Mesenchymal stem cell (in vitro differentiated cells and primary cell): ENCODE results near the gene DPYSL5.

Experiments
- DNase-seq: peaks from one replicate; pipeline ENCODE4 v3.0.0-alpha.2; 2013
- H2AFZ ChIP-seq: one replicate; pipeline ENCODE4 v1.6.1; 2013; ENCODE audit warnings: low read depth, mild to moderate bottlenecking, control low read depth, inconsistent platforms, low read length, moderate library complexity
- H2AK5ac ChIP-seq: 2 replicates; pipeline ENCODE4 v1.6.1; 2013; ENCODE audit warnings: low read length, moderate library complexity, mild to moderate bottlenecking, inconsistent platforms; ENCODE audit not compliant: severe bottlenecking
- H2BK120ac ChIP-seq: one replicate; pipeline ENCODE4 v1.6.1; 2013; ENCODE audit warnings: low read depth, mild to moderate bottlenecking, inconsistent platforms, low read length, moderate library complexity
- H2BK12ac ChIP-seq, 2 experiments: one replicate each; pipeline ENCODE4 v1.6.1; 2013; ENCODE audit warnings: inconsistent platforms in 2 of 2, low read length in 2 of 2, mild to moderate bottlenecking in 2 of 2, moderate library complexity in 2 of 2, control low read depth in 1 of 2
- H2BK15ac ChIP-seq: one replicate; pipeline ENCODE4 v1.6.1; 2013; ENCODE audit warnings: mild to moderate bottlenecking, low read depth, inconsistent platforms; ENCODE audit not compliant: poor library complexity, severe bottlenecking
- H2BK5ac ChIP-seq: 2 replicates; pipeline ENCODE4 v1.6.1; 2013; ENCODE audit warnings: low read depth, mild to moderate bottlenecking, low read length, control low read depth, inconsistent platforms; ENCODE audit not compliant: poor library complexity, severe bottlenecking
- H3K14ac ChIP-seq, 2 experiments: one replicate each; pipeline ENCODE4 v1.6.1; 2013; ENCODE audit warnings: inconsistent platforms in 2 of 2, low read length in 2 of 2, control low read depth in 1 of 2, mild to moderate bottlenecking in 1 of 2, moderate library complexity in 1 of 2
- H3K18ac ChIP-seq, 2 experiments: one replicate each; pipeline ENCODE4 v1.6.1; 2013; ENCODE audit warnings: inconsistent platforms in 2 of 2, low read length in 2 of 2, control low read depth in 1 of 2, low read depth in 1 of 2, mild to moderate bottlenecking in 1 of 2
- H3K23ac ChIP-seq, 2 experiments: one replicate each; pipeline ENCODE4 v1.6.1; 2013; ENCODE audit warnings: inconsistent platforms in 2 of 2, low read length in 2 of 2, mild to moderate bottlenecking in 2 of 2, moderate library complexity in 2 of 2, control low read depth in 1 of 2
- H3K27ac ChIP-seq: 2 replicates; pipeline ENCODE4 v1.5.1; 2013; ENCODE audit warnings: mild to moderate bottlenecking, moderate library complexity, low read length, control low read depth, inconsistent platforms; ENCODE audit not compliant: poor library complexity, severe bottlenecking
- H3K27me3 ChIP-seq, 2 experiments: 2 replicates each; pipeline versions ENCODE4 v1.6.1 to v1.7.0; 2013; ENCODE audit warnings: low read length in 2 of 2, mild to moderate bottlenecking in 2 of 2, moderate library complexity in 2 of 2, control low read depth in 1 of 2, inconsistent platforms in 1 of 2; ENCODE audit not compliant: control insufficient read depth in 1 of 2, insufficient read depth in 1 of 2
- H3K36me3 ChIP-seq, 2 experiments: 2 replicates each; pipeline versions ENCODE4 v1.6.1 to v1.7.0; 2013; ENCODE audit warnings: low read length in 2 of 2, control low read depth in 1 of 2, inconsistent platforms in 1 of 2, low read depth in 1 of 2, mild to moderate bottlenecking in 1 of 2; ENCODE audit not compliant: insufficient read depth in 2 of 2, control insufficient read depth in 1 of 2
- H3K4ac ChIP-seq, 2 experiments: one replicate each; pipeline ENCODE4 v1.6.1; 2013; ENCODE audit warnings: inconsistent platforms in 2 of 2, low read length in 2 of 2, mild to moderate bottlenecking in 2 of 2, moderate library complexity in 2 of 2, control low read depth in 1 of 2, low read depth in 1 of 2
- H3K4me1 ChIP-seq: 2 replicates; pipeline ENCODE4 v1.6.1; 2013; ENCODE audit warnings: low read depth, low read length, control low read depth; ENCODE audit not compliant: control insufficient read depth, insufficient read depth
- H3K4me2 ChIP-seq: 2 replicates; pipeline ENCODE4 v1.6.1; 2013; ENCODE audit warnings: low read length, mild to moderate bottlenecking, inconsistent platforms; ENCODE audit not compliant: poor library complexity, severe bottlenecking
- H3K4me3 ChIP-seq, 2 experiments: 2 replicates each; pipeline versions ENCODE4 v1.5.1 to v1.7.0; 2013; ENCODE audit warnings: low read length in 2 of 2, mild to moderate bottlenecking in 2 of 2, control low read depth in 1 of 2, low read depth in 1 of 2; ENCODE audit not compliant: insufficient read depth in 1 of 2
- H3K79me1 ChIP-seq: replicated peaks from 2 replicates; pipeline ENCODE4 v1.6.1; 2013; ENCODE audit warnings: mild to moderate bottlenecking, control low read depth, low read length, inconsistent platforms; ENCODE audit not compliant: poor library complexity, severe bottlenecking
- H3K9ac ChIP-seq: 2 replicates; pipeline ENCODE4 v1.7.0; 2013; ENCODE audit warnings: mild to moderate bottlenecking, low read length, moderate library complexity
- H3K9me3 ChIP-seq: 2 replicates; pipeline ENCODE4 v1.7.0; 2013; ENCODE audit warnings: mild to moderate bottlenecking, low read length; ENCODE audit not compliant: control insufficient read depth
- H4K8ac ChIP-seq: one replicate; pipeline ENCODE4 v1.6.1; 2013; ENCODE audit warnings: inconsistent platforms, mild to moderate bottlenecking, low read length, moderate library complexity
- H4K91ac ChIP-seq: one replicate; pipeline ENCODE4 v1.6.1; 2013; ENCODE audit warnings: mild to moderate bottlenecking, low read length, inconsistent platforms
- WGBS: methylation state at CpG from one replicate; pipeline ENCODE4 v1.1.7; 2013; ENCODE audit warnings: mixed read lengths; 5-methylcytosine and 5-hydroxymethylcytosine counted together

DPYSL5 gene

DNA sequence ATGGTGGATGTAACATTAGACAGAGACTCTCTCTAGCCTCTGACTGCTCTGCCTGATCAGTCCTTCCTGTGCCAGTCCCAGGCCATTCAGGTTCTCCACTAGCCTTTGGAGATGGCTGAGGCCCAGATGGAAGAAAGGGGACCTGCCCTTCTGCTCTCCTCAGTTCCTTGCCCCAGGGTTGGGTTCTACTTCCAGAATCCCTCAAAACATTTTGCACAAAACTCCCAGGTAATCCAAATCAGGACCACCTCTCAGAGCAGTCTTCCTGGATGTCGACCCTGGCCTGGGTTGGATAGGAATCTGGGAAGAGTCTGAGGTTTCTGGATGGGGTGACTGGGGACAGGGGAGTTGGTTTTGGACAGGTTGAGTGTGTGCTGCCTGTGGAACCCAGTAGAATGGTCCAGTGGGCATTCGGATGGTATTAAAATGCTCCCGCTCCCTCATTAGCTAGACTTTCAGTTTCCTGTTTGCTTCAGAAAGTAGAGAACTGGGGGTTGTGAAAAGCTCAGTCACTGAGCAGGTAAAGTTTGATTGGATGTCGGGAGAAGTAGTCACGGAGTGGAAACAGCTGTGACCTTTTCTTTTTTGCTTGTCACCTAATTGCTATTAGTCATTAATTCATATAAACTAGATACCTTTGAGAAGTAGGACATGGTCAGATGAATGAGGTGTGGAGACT lies 37.9 kb downstream of the DPYSL5 start:
- Histone ChIP-seq H3K4me2 (no peak overlapping the region), H2BK15ac (no peak overlapping the region), H3K23ac (no peak overlapping the region), H2BK12ac (no peak overlapping the region), H3K14ac (no peak overlapping the region), H3K18ac (no peak overlapping the region), H3K79me1 (no peaks in the 10 kb centered on the region), H3K4me3 (no peak overlapping the region), H4K91ac (no peak overlapping the region), H2BK5ac (no peak overlapping the region), H3K27me3 (peaks cover 49 to 78% of the 10 kb centered on the region in 2 experiments), H4K8ac (no peak overlapping the region), H3K4me1 (no peaks in the 10 kb centered on the region), H3K4ac (no peak overlapping the region), H2AFZ (no peak overlapping the region), H2AK5ac (no peak overlapping the region), H3K9me3 (no peaks in the 10 kb centered on the region), H3K27ac (no peak overlapping the region), H3K36me3 (no peaks in the 10 kb centered on the region), H2BK120ac (no peak overlapping the region), H3K9ac (no peak overlapping the region)
- DNase-seq = no peak
- WGBS = 81% methylated on average over 3 of the region's 5 CpGs

DNA sequence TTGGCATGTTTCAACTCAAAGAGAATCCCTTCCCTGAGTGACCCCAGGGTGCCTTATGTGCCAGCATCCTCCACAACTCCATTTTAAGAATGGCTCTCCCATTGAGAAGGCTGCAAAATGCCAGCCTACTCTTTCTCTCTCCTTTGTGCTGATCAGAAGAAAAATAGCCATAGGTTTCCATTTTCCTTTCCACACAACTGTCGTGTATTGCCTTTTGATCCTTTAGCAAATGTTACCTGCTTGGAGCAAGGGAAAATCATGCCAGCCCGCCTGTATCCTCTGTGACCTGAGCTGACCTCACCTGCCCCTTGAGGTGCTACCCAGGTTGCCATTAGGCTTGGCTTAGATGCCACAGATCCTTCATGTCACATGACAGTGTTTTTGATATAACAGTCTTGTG lies 38.8 kb downstream of the DPYSL5 start:
- Histone ChIP-seq H3K27ac (no peak overlapping the region), H2BK5ac (no peak overlapping the region), H2AFZ (no peak overlapping the region), H2BK15ac (no peak overlapping the region), H3K4me3 (no peak overlapping the region), H3K36me3 (no peaks in the 10 kb centered on the region), H4K8ac (no peak overlapping the region), H3K9ac (no peak overlapping the region), H2AK5ac (no peak overlapping the region), H3K18ac (no peak overlapping the region), H3K4me1 (no peaks in the 10 kb centered on the region), H3K14ac (no peak overlapping the region), H3K4ac (no peak overlapping the region), H3K4me2 (no peak overlapping the region), H2BK120ac (no peak overlapping the region), H4K91ac (no peak overlapping the region), H3K9me3 (no peaks in the 10 kb centered on the region), H3K23ac (no peak overlapping the region), H3K27me3 (peaks cover 48 to 77% of the 10 kb centered on the region in 2 experiments), H2BK12ac (no peak overlapping the region), H3K79me1 (no peaks in the 10 kb centered on the region)
- DNase-seq = no peak
- 78% methylated on average over 2 of the region's 2 CpGs for WGBS

DNA sequence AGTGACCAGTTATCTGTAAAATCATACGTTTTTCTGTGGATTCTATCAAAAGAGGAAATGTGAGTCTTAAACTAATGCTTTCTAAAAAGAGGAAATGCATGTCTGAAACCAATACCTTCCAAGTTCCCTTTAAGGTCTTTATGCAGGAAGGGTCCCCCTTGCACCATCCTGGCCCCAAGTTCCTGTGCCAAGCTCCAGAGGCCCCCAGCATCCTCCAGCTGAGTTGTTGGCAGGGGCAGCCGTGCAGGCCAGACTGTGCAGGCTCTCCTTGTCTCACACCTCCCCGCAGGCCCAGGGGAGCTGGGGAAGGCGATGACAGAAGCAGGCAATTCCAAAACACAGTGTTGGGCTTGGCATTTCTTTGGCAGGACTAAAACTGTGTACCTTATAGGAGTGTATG lies 39.2 kb downstream of the DPYSL5 start:
- no peak overlapping the region for H4K91ac ChIP-seq
- H3K27ac ChIP-seq = no peak overlapping the region
- H3K9ac ChIP-seq = no peak overlapping the region
- H3K36me3 ChIP-seq = no peaks in the 10 kb centered on the region
- H3K4me3 ChIP-seq = no peak overlapping the region
- no peaks in the 10 kb centered on the region for H3K4me1 ChIP-seq
- peaks cover 48 to 80% of the 10 kb centered on the region in 2 experiments for H3K27me3 ChIP-seq
- no peak overlapping the region for H3K4ac ChIP-seq
- H2BK120ac ChIP-seq = no peak overlapping the region
- no peak for DNase-seq
- no peaks in the 10 kb centered on the region for H3K9me3 ChIP-seq
- no peaks in the 10 kb centered on the region for H3K79me1 ChIP-seq
- no peak overlapping the region for H3K4me2 ChIP-seq
- no peak overlapping the region for H2AK5ac ChIP-seq
- no peak overlapping the region for H3K14ac ChIP-seq
- 75% methylated on average over 3 of the region's 4 CpGs for WGBS
- H2BK15ac ChIP-seq = no peak overlapping the region
- H2BK12ac ChIP-seq = no peak overlapping the region
- no peak overlapping the region for H4K8ac ChIP-seq
- no peak overlapping the region for H3K23ac ChIP-seq
- no peak overlapping the region for H2BK5ac ChIP-seq
- no peak overlapping the region for H2AFZ ChIP-seq
- H3K18ac ChIP-seq = no peak overlapping the region

DNA sequence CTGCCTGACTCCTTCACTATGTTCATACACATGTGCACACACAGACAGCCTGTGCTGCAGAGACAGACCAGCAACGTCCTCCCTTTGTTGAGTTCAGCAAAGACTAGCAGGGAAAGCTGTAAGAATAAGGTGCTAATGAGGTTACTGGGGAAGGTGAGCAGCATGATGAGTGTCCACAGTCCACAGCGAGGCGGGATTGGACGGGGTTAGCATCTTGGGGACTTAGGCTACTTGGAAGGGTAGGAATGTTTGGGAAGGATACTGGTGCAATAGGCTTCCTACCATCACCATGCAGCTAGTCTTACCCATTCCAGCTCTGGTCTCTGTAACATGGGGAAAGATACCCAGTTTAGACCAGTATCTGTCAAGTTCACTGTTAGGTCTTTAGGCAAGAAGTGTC lies 41.9 kb downstream of the DPYSL5 start:
- Histone ChIP-seq H3K18ac (no peak overlapping the region), H2AK5ac (no peak overlapping the region), H3K27me3 (peaks cover 61 to 76% of the 10 kb centered on the region in 2 experiments), H2BK5ac (no peak overlapping the region), H4K91ac (no peak overlapping the region), H3K23ac (no peak overlapping the region), H3K36me3 (no peaks in the 10 kb centered on the region), H4K8ac (no peak overlapping the region), H2AFZ (no peak overlapping the region), H3K9me3 (no peaks in the 10 kb centered on the region), H2BK120ac (no peak overlapping the region), H3K27ac (no peak overlapping the region), H3K4ac (no peak overlapping the region), H3K9ac (no peak overlapping the region), H3K4me2 (no peak overlapping the region), H2BK12ac (no peak overlapping the region), H2BK15ac (no peak overlapping the region), H3K4me1 (no peaks in the 10 kb centered on the region), H3K79me1 (no peaks in the 10 kb centered on the region), H3K4me3 (no peak overlapping the region), H3K14ac (no peak overlapping the region)
- 87% methylated on average over 4 of the region's 4 CpGs for WGBS
- DNase-seq = no peak
